ENCODE results near the gene PKLR. TPM values are rescaled to one million over a fixed set of nuclear protein-coding genes. Genes with fewer than 3 reads are reported as not detected.

Gene PKLR
- total RNA-seq, 4 donors from 2014 or later: 0.13 to 1.7 (median 0.77) TPM

- no peak for DNase-seq (ENCODE audit: low spot score in 2 of 2)
- no peak overlapping the region for H3K4me3 ChIP-seq (ENCODE audit: low read depth, poor library complexity, severe bottlenecking)
- intact Hi-C loops (cut with DNase I; ENCODE audit: low total_unique reads): no loop called here
- 55 to 61% methylated on average over 8 of the region's 8 CpGs for WGBS, 2 donors
- TF ChIP-seq POLR2A (IDR thresholded peaks at IDR 0.05): no peak
- no peak for TF ChIP-seq CTCF (IDR thresholded peaks at IDR 0.05)
Observed at GRCh38 chr1:155313261-155313660, 12.0 kb upstream of the PKLR start.

GRCh38 chr1:155309423-155310021, 8.3 kb upstream of the PKLR start:
- TF ChIP-seq CTCF (IDR thresholded peaks at IDR 0.05) (no peak), POLR2A (IDR thresholded peaks at IDR 0.05) (no peak)
- DNase-seq (ENCODE audit: low spot score in 2 of 2): no peak
- peak overlapping the region; percentile 71 for H3K4me3 ChIP-seq (ENCODE audit: low read depth, poor library complexity, severe bottlenecking)
- WGBS, 2 donors: 1 to 19% methylated on average over 5 to 11 of the region's 11 CpGs
- intact Hi-C loops (cut with DNase I; ENCODE audit: low total_unique reads): no loop called here

GRCh38 chr1:155308493-155309422, 7.5 kb upstream of the PKLR start, which contains the start of gene FDPS:
TSS of gene FDPS (plus strand) at chr1:155308866. CDS start at chr1:155309790, 924 bp downstream.
- H3K4me3 ChIP-seq (ENCODE audit: low read depth, poor library complexity, severe bottlenecking): peak within 1 kb of the TSS; percentile 71
- TF ChIP-seq POLR2A (IDR thresholded peaks at IDR 0.05) (peak in 1 of 2 donors; percentile 2), CTCF (IDR thresholded peaks at IDR 0.05) (no peak)
- 0% methylated on average over 38 to 50 of the region's 51 CpGs for WGBS, 2 donors
- intact Hi-C loops (cut with DNase I; ENCODE audit: low total_unique reads): no loop called here
- peak; percentile 99 to 100 for DNase-seq (ENCODE audit: low spot score in 2 of 2)

- 62 to 68% methylated on average over 6 of the region's 6 CpGs for WGBS, 2 donors
- DNase-seq (ENCODE audit: low spot score in 2 of 2): no peak
- no peak overlapping the region for H3K4me3 ChIP-seq (ENCODE audit: low read depth, poor library complexity, severe bottlenecking)
- intact Hi-C loops (cut with DNase I; ENCODE audit: low total_unique reads): no loop called here
- TF ChIP-seq CTCF (IDR thresholded peaks at IDR 0.05): no peak
- TF ChIP-seq POLR2A (IDR thresholded peaks at IDR 0.05): no peak
Observed at GRCh38 chr1:155307247-155307740, 6.1 kb upstream of the PKLR start.

- intact Hi-C loops (cut with DNase I; ENCODE audit: low total_unique reads): no loop called here
- no peak for DNase-seq (ENCODE audit: low spot score in 2 of 2)
- WGBS, 2 donors: 49 to 70% methylated on average over 7 of the region's 7 CpGs
- TF ChIP-seq CTCF (IDR thresholded peaks at IDR 0.05) (no peak), POLR2A (IDR thresholded peaks at IDR 0.05) (no peak)
- H3K4me3 ChIP-seq (ENCODE audit: low read depth, poor library complexity, severe bottlenecking): no peak overlapping the region
Observed at GRCh38 chr1:155305881-155306391, 4.7 kb upstream of the PKLR start.

Data from lower leg skin (tissue), 4 donors.